SU-DHL-6 (cell line): ENCODE measurements around the gene MRPL39.

Experiments used
- H2AFZ ChIP-seq: fragments of 200-600 bp; sonication (generic); 2 replicates; pipeline ENCODE4 v1.6.1; 2014; ENCODE audit warnings: low read depth, mild to moderate bottlenecking, moderate library complexity, mixed read lengths, antibody characterized with exemption, low read length; ENCODE audit not compliant: severe bottlenecking
- H3F3A ChIP-seq: fragments of 200-600 bp; shearing (Covaris generic); 2 replicates; pipeline ENCODE4 v1.6.0; 2016; ENCODE audit warnings: antibody characterized with exemption, mild to moderate bottlenecking; ENCODE audit not compliant: insufficient read depth
- H3K27ac ChIP-seq: fragments of 200-600 bp; sonication (generic); 2 replicates; pipeline ENCODE4 v1.5.1; 2016; ENCODE audit warnings: low read depth, mild to moderate bottlenecking, low read length, moderate library complexity, mixed read lengths
- H3K27me3 ChIP-seq: fragments of 200-600 bp; sonication (generic), shearing (Covaris generic); 2 replicates; pipeline ENCODE4 v1.6.0; 2014; ENCODE audit warnings: mild to moderate bottlenecking, low read length
- H3K36me3 ChIP-seq: fragments of 200-600 bp; sonication (generic); 2 replicates; pipeline ENCODE4 v1.6.1; 2014; ENCODE audit warnings: mild to moderate bottlenecking, low read length, mixed read lengths
- H3K4me2 ChIP-seq: fragments of 300-600, 200-600 bp; shearing (Covaris generic), sonication (generic); 2 replicates; pipeline ENCODE4 v1.6.0; 2014; ENCODE audit warnings: low read length, low read depth, mild to moderate bottlenecking; ENCODE audit not compliant: poor library complexity, severe bottlenecking
- H3K4me3 ChIP-seq: fragments of 200-600 bp; sonication (generic); 2 replicates; pipeline ENCODE4 v1.5.1; 2014; ENCODE audit warnings: antibody characterized with exemption, low read length, mild to moderate bottlenecking, mixed read lengths; ENCODE audit not compliant: insufficient read depth, poor library complexity, severe bottlenecking
- H3K79me2 ChIP-seq: fragments of 200-600 bp; sonication (generic); 2 replicates; pipeline ENCODE4 v1.6.1; 2014; ENCODE audit warnings: mild to moderate bottlenecking, low read length, moderate library complexity; ENCODE audit not compliant: insufficient read depth
- H3K9ac ChIP-seq: fragments of 200-600 bp; sonication (generic); 2 replicates; pipeline ENCODE4 v1.7.0; 2014; ENCODE audit warnings: mild to moderate bottlenecking, low read length
- H3K9me2 ChIP-seq: fragments of 200-600 bp; sonication (generic); replicated peaks from 2 replicates; pipeline ENCODE4 v1.6.1; 2014; ENCODE audit warnings: low read length; ENCODE audit not compliant: insufficient read depth
- H3K9me3 ChIP-seq: fragments of 200-600 bp; sonication (generic); 2 replicates; pipeline ENCODE4 v1.6.1; 2014; ENCODE audit warnings: low read length, mixed read lengths; ENCODE audit not compliant: insufficient read depth
- H4K20me1 ChIP-seq: fragments of 200-600 bp; sonication (generic); 2 replicates; pipeline ENCODE4 v1.6.1; 2014; ENCODE audit warnings: low read depth, mild to moderate bottlenecking, antibody characterized with exemption, low read length, moderate library complexity, mixed read lengths
- EZH2phosphoT487 ChIP-seq: fragments of 200-600 bp; sonication (generic), shearing (Covaris generic); conservative IDR thresholded peaks from 2 replicates; pipeline ENCODE4 v1.6.1; 2018; ENCODE audit warnings: mild to moderate bottlenecking, antibody characterized with exemption, low read length, moderate library complexity, mixed read lengths
- TF ChIP-seq, protein P1 (sequence below): fragments of 200-600 bp; sonication (generic); IDR thresholded peaks from one replicate; pipeline ENCODE4 v1.5.1; 2017; ENCODE audit warnings: antibody characterized with exemption, mild to moderate bottlenecking, low read length, moderate library complexity; ENCODE audit not compliant: insufficient read depth, poor library complexity, severe bottlenecking

Gene MRPL39

DNA sequence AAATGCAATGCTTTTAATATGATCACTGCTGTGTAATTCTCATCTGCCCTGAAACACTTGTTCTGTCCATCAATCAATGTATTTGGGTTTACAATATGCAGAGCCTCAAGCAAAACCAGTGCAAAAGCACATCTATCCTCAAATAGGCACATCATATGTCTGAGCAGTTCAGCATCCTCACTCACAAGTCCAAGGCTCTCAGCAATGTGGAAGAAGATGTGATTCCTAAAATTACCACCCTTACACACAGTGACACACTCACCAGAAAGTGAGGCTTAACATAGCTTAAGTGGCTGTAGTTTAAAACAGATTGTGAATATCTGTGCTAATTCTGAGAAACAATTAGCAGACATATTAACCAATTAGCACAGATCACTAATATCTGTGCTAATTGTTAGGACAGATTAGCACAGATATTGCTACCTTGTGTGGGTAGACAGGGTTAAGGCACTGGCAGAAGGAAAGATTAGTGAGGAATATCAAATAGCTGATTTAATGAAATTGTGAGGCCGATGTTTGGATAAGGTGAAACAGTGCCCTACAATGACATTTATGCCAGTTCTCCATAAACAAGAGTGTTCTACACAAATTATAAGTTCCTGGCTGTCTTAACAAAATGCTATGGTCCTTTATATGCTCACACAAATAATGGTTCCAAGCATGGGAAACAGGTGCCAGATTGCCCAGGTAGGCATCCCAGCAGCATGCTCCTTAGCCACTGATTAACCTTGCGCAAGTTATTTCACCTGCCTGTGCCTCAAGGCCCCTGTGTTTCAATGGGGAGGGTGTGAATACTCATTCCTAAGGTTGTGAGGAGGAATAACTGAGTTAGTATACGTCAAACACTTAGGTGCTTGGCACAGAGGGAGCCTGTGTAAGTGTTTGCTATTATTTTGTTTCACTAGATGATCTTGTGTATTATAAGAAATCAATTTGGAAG lies 41.7 kb downstream of the MRPL39 start:
- Histone ChIP-seq H3K36me3 (0 out of 2 replicates have a peak, but pooled peaks cover 2% of the 10 kb centered on the region), H3F3A (peaks cover 33% of the 10 kb centered on the region), H2AFZ (no peak overlapping the region), H3K9me2 (no peaks in the 10 kb centered on the region), H3K27ac (peak overlapping the region; percentile 94; the same call in 1 of the 2 replicates), H3K4me3 (no peak overlapping the region), H4K20me1 (no peaks in the 10 kb centered on the region), H3K4me2 (peak overlapping the region; percentile 92), H3K79me2 (peaks cover 45% of the 10 kb centered on the region), H3K27me3 (no peaks in the 10 kb centered on the region), H3K9ac (no peak overlapping the region), H3K9me3 (no peaks in the 10 kb centered on the region)
- TF ChIP-seq EZH2phosphoT487 = no peak
- TF ChIP-seq, protein P1, sequence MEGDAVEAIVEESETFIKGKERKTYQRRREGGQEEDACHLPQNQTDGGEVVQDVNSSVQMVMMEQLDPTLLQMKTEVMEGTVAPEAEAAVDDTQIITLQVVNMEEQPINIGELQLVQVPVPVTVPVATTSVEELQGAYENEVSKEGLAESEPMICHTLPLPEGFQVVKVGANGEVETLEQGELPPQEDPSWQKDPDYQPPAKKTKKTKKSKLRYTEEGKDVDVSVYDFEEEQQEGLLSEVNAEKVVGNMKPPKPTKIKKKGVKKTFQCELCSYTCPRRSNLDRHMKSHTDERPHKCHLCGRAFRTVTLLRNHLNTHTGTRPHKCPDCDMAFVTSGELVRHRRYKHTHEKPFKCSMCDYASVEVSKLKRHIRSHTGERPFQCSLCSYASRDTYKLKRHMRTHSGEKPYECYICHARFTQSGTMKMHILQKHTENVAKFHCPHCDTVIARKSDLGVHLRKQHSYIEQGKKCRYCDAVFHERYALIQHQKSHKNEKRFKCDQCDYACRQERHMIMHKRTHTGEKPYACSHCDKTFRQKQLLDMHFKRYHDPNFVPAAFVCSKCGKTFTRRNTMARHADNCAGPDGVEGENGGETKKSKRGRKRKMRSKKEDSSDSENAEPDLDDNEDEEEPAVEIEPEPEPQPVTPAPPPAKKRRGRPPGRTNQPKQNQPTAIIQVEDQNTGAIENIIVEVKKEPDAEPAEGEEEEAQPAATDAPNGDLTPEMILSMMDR = no peak

DNA sequence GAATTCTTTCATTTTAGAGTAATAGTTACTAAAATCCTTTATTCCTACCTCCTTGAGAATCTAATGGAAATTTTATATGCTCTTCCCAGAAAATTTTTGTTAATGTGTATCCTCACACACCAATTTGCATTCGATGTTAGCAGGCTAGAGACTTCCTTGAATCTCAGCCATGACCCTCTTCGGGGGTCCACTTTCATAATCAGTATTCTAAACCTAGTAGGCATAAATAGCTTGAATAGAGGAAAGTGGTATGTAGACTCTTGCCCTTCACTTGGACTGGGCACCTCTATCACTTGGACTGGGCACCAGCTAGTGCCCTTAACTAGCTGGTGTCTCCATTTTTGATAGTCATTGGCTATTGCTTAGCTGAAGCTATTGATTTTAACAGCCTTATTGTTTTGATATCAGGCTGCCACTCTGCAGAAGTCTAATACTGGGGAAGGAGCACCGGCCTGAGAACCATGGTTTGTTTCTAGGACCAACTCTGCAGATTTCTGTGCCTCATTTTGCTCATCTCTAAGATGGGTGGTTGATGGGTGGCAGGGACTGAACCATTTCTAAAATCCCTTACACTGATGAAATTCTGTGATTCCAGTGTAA lies 42.8 kb downstream of the MRPL39 start:
- H3K9me3 ChIP-seq = no peaks in the 10 kb centered on the region
- no peak for TF ChIP-seq EZH2phosphoT487
- TF ChIP-seq, protein P1 = no peak
- H3K27me3 ChIP-seq = no peaks in the 10 kb centered on the region
- peak overlapping the region; percentile 94; the same call in 1 of the 2 replicates for H3K27ac ChIP-seq
- no peak overlapping the region for H2AFZ ChIP-seq
- no peaks in the 10 kb centered on the region for H4K20me1 ChIP-seq
- H3K4me2 ChIP-seq = peak overlapping the region; percentile 92
- H3K9me2 ChIP-seq = no peaks in the 10 kb centered on the region
- peak overlapping the region; percentile 83 for H3K9ac ChIP-seq
- H3K36me3 ChIP-seq = 0 out of 2 replicates have a peak, but pooled peaks cover 2% of the 10 kb centered on the region
- H3K79me2 ChIP-seq = peaks cover 45% of the 10 kb centered on the region
- peak overlapping the region; percentile 65 for H3K4me3 ChIP-seq
- peaks cover 33% of the 10 kb centered on the region for H3F3A ChIP-seq

DNA sequence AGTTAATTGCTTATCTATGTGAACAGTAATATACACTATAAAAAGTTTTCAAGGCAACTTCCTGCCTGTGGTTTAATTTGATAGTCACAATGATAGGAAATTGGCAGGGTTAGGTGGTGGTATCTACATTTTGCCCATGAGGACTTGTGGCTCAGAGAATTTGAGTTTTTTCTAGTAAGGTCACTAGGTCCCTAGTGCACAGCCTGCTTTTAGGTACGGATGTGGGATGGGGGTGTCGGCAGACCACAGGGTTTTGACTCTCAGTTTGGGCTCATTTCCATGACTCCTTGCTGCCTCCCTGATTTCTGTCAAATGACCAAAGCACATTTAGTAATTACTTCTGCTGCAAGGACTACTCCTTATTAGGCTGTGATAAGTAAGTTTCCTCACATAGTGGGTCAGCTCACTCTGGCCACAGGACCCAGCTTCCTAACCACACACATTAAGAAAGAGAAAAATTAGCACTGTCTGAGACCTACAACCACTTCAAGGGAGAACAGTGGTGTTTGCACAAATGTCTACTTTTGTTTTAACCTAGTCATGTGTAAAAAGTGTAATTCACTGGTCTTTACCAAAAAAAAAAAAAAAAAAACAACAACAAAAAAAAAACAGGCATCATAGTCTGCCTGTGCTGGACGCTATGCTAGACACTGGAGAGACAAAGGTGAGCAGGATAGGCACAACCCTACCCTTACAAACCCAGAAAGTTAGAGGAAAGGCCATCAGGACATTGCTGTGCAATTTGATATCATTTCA lies 43.7 kb downstream of the MRPL39 start:
- Histone ChIP-seq H3K9me2 (no peaks in the 10 kb centered on the region), H3K9ac (peak overlapping the region; percentile 83), H3K4me3 (peak overlapping the region; percentile 65), H4K20me1 (no peaks in the 10 kb centered on the region), H3K9me3 (no peaks in the 10 kb centered on the region), H2AFZ (no peak overlapping the region), H3K27me3 (no peaks in the 10 kb centered on the region), H3K36me3 (no peaks in the 10 kb centered on the region), H3K4me2 (peak overlapping the region; percentile 92), H3K79me2 (peaks cover 45% of the 10 kb centered on the region), H3K27ac (peak overlapping the region; percentile 94), H3F3A (peaks cover 28% of the 10 kb centered on the region)
- TF ChIP-seq, protein P1 = no peak
- no peak for TF ChIP-seq EZH2phosphoT487
